A549 (cell line): ENCODE results near the gene PCTP. TPM values are rescaled to one million over a fixed set of nuclear protein-coding genes. Genes with fewer than 3 reads are reported as not detected.

Experiments
- ATAC-seq, 2 experiments: fragments of 200-7000 bp in 1 of 2; fragments of >200 bp in 1 of 2; cut with Nextera tagmentation in 1 of 2; cut with Tn5 transposase in 1 of 2; 3 replicates each; pipeline versions ENCODE4 v1.8.0 to v1.9.1; 2018 to 2020; ENCODE audit warnings: mild to moderate bottlenecking in 1 of 2, moderate library complexity in 1 of 2
- CTCF ChIA-PET: fragments of 300-600 bp; sonication (Branson Sonifier 250); formaldehyde crosslinking; extraction: SDS; loops from one replicate; lab custom pipeline; 2021; ENCODE audit warnings: antibody characterized with exemption, inconsistent platforms; lab: Yijun Ruan, JAX
- POLR2A ChIA-PET: fragments of 350-600 bp; formaldehyde crosslinking; extraction: SDS; loops from one replicate; lab custom pipeline; 2021; ENCODE audit warnings: antibody characterized with exemption, inconsistent platforms; lab: Yijun Ruan, JAX
- DNase-seq, 2 experiments: peaks; one replicate each; pipeline versions ENCODE4 v3.0.0 to v3.0.0-alpha.2; 2011 to 2016; ENCODE audit warnings: low read depth in 1 of 2, low spot score in 1 of 2
- FAIRE-seq: peaks from 2 replicates; lab custom pipeline; 2011; peaks lifted over from hg19 to GRCh38; lab: Jason Lieb, UNC
- H3K27ac ChIP-seq, 2 experiments: fragments of >200 bp; sonication (Bioruptor Twin); formaldehyde crosslinking; 3 replicates each; pipeline ENCODE4 v1.5.1; 2016 to 2017
- H3K4me1 ChIP-seq: fragments of >200 bp; sonication (Bioruptor Twin); formaldehyde crosslinking; 3 replicates; pipeline ENCODE4 v1.6.1; 2016
- H3K4me2 ChIP-seq: fragments of >200 bp; sonication (Bioruptor Twin); formaldehyde crosslinking; 3 replicates; pipeline ENCODE4 v1.6.1; 2016
- H3K4me3 ChIP-seq: fragments of >200 bp; sonication (Bioruptor Twin); formaldehyde crosslinking; 3 replicates; pipeline ENCODE4 v1.5.1; 2016
- H3K9me3 ChIP-seq: fragments of >200 bp; sonication (Bioruptor Twin); formaldehyde crosslinking; 3 replicates; pipeline ENCODE4 v1.6.1; 2016
- BHLHE40 ChIP-seq: IDR thresholded peaks from 2 replicates; pipeline ENCODE4 v1.6.1; 2012; ENCODE audit warnings: low read depth, low read length, inconsistent platforms
- CBX8 ChIP-seq: fragments of 200-600 bp; sonication (generic); IDR thresholded peaks from 2 replicates; pipeline ENCODE4 v1.6.1; 2016
- CEBPB ChIP-seq, 2 experiments: fragments of >200 bp in 1 of 2; sonication (Bioruptor Twin) in 1 of 2; formaldehyde crosslinking in 1 of 2; IDR thresholded peaks; 2 replicates each; pipeline ENCODE4 v1.6.1; 2012 to 2016
- CHD2 ChIP-seq: fragments of 150-350 bp; IDR thresholded peaks from 2 replicates; pipeline ENCODE4 v1.6.1; 2014; ENCODE audit warnings: low read length; ENCODE audit not compliant: partially characterized antibody
- CHD4 ChIP-seq: fragments of 200-600 bp; sonication (generic); IDR thresholded peaks from 2 replicates; pipeline ENCODE4 v1.6.1; 2016; ENCODE audit warnings: antibody characterized with exemption, mild to moderate bottlenecking, borderline replicate concordance
- FOSB ChIP-seq: fragments of 250-450 bp; sonication (Bioruptor Pico); IDR thresholded peaks from 2 replicates; pipeline ENCODE4 v1.5.0; 2020; ENCODE audit warnings: mild to moderate bottlenecking, moderate library complexity
- FOSL2 ChIP-seq, 2 experiments: fragments of 450-650 bp in 1 of 2; fragments of >200 bp in 1 of 2; sonication (Bioruptor Twin) in 1 of 2; formaldehyde crosslinking; IDR thresholded peaks; 2 replicates each; pipeline versions ENCODE4 v1.5.0 to v1.6.1; 2016 to 2020; ENCODE audit warnings: mild to moderate bottlenecking in 1 of 2, moderate library complexity in 1 of 2
- FOXS1 ChIP-seq: fragments of 250-450 bp; sonication (Bioruptor Pico); IDR thresholded peaks from 2 replicates; pipeline ENCODE4 v1.5.0; 2020; ENCODE audit warnings: mild to moderate bottlenecking, moderate library complexity
- HOXB5 ChIP-seq: fragments of 250-450 bp; sonication (Bioruptor Pico); IDR thresholded peaks from 2 replicates; pipeline ENCODE4 v1.5.0; 2020; ENCODE audit warnings: mild to moderate bottlenecking, moderate library complexity
- MAFK ChIP-seq: fragments of 450-650 bp; IDR thresholded peaks from 2 replicates; pipeline ENCODE4 v1.6.1; 2014; ENCODE audit not compliant: partially characterized antibody
- MYC ChIP-seq: IDR thresholded peaks from 2 replicates; pipeline ENCODE4 v1.6.1; 2012; ENCODE audit warnings: mild to moderate bottlenecking, inconsistent platforms, low read length, improper control_type of control experiment, borderline replicate concordance
- NPAS2 ChIP-seq: fragments of 250-450 bp; sonication (Bioruptor Pico); IDR thresholded peaks from 2 replicates; pipeline ENCODE4 v1.8.0; 2022; ENCODE audit warnings: mild to moderate bottlenecking, moderate library complexity, borderline replicate concordance
- RAD21 ChIP-seq, 2 experiments: fragments of >200 bp in 1 of 2; sonication (Bioruptor Twin) in 1 of 2; formaldehyde crosslinking in 1 of 2; IDR thresholded peaks in 1 of 2; conservative IDR thresholded peaks in 1 of 2; 2 replicates in 1 of 2; 3 replicates in 1 of 2; pipeline ENCODE4 v1.6.1; 2012 to 2018; ENCODE audit warnings: inconsistent platforms in 1 of 2
- SMC3 ChIP-seq: fragments of >200 bp; sonication (Bioruptor Twin); formaldehyde crosslinking; IDR thresholded peaks from 3 replicates; pipeline ENCODE4 v1.6.1; 2018; ENCODE audit warnings: inconsistent platforms
- TFCP2L1 ChIP-seq: fragments of 250-450 bp; sonication (Bioruptor Pico); IDR thresholded peaks from 2 replicates; pipeline ENCODE4 v1.5.0; 2021; ENCODE audit warnings: mild to moderate bottlenecking
- TP53 ChIP-seq: fragments of 250-450 bp; sonication (Bioruptor Pico); IDR thresholded peaks from 2 replicates; pipeline ENCODE4 v1.5.0; 2021; ENCODE audit warnings: mild to moderate bottlenecking, moderate library complexity
- ZC3H11A ChIP-seq: fragments of 450-650 bp; IDR thresholded peaks from 2 replicates; pipeline ENCODE4 v1.6.1; 2014; ENCODE audit warnings: antibody characterized with exemption, mild to moderate bottlenecking
- WGBS: methylation state at CpG from one replicate; pipeline ENCODE4 v1.1.6; 2017; ENCODE audit errors: missing lambda C conversion rate; 5-methylcytosine and 5-hydroxymethylcytosine counted together
- polyA plus RNA-seq, 4 experiments: library from polyadenylated mRNA; depleted of rRNA in 3 of 4; stranded (reverse); fragments of >200 nt; fragmentation: RNase III in 1 of 4; extraction: RNeasy Plus Mini Kit Qiagen cat#74134 plus additional on column Dnase treatment in 1 of 4; gene quantifications; 2 replicates in 3 of 4; 3 replicates in 1 of 4; pipeline ENCODE4 v1.2.3, GENCODE V29; 2011 to 2017
- TF ChIP-seq, protein P1 (sequence below): IDR thresholded peaks from 2 replicates; pipeline ENCODE4 v1.6.1; 2012; ENCODE audit warnings: low read depth, borderline replicate concordance
- TF ChIP-seq, protein P2 (sequence below): fragments of >200 bp; sonication (Bioruptor Twin); formaldehyde crosslinking; IDR thresholded peaks from 3 replicates; pipeline ENCODE4 v1.6.1; 2016
- TF ChIP-seq, protein P3 (sequence below): fragments of 450-650 bp; IDR thresholded peaks from 2 replicates; pipeline ENCODE4 v1.6.1; 2014; ENCODE audit warnings: antibody characterized with exemption
- TF ChIP-seq, protein P4 (sequence below): IDR thresholded peaks from 2 replicates; pipeline ENCODE4 v1.6.1; 2012
- TF ChIP-seq, protein P5 (sequence below): fragments of >200 bp; sonication (Bioruptor Twin); formaldehyde crosslinking; IDR thresholded peaks from 3 replicates; pipeline ENCODE4 v1.5.1; 2016

PCTP gene
- polyA plus RNA-seq, 2 of the 4 experiments (the other 2 are of a cell fraction), result 17.1 to 31.5 TPM

DNA sequence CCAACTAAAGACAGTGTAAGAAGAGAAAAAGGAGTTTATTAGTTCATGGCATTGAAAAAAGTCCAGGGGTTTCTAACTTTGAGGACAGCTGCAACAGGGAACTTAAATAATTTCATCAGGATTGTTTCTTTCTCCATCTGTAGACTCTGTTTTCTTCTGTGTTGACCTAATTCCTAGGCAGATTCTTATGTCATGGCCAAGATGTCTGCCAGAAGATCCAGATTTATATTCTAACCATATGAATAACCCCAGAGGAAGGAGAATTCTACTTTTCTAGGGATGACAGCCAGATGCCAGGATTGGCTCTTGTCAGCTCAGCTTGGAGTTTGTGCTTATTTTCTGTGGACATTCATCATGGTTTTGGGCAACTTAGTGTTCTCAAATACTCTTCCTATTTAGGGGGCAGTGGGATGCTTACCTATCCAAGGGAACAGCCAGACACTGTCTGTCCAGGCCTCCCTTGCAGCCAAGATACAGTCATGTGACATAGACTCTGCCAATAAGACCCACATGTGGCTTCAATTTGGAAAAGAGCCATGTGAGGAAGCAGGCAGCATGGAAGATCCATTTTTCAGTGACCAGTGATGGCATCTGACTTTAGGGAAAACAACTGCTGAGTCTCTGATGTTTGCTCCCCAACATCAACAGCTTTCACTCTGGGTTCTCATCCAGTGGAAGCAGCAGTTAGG, 18.2 kb downstream of the PCTP start:
- ATAC-seq, result no peak; a peak in 1 of 6 replicates
- POLR2A ChIA-PET, result interaction anchor here (3.1 kb wide), 1 partner anchor 18 kb away, joined by 9 read pairs; the partner anchor contains the start of gene PCTP
- no peak overlapping the region for H3K4me3 ChIP-seq
- peaks cover 9% of the 10 kb centered on the region for H3K4me1 ChIP-seq
- FAIRE-seq, result no peak
- no peaks in the 10 kb centered on the region for H3K9me3 ChIP-seq
- CTCF ChIA-PET, result interaction anchor here (1.0 to 10.3 kb wide), 16 partner anchors 10 to 251 kb away, joined by 3 to 296 read pairs (median 18); partner anchors contain the start of genes PCTP and TMEM100
- H3K4me2 ChIP-seq, result peak overlapping the region; percentile 30; the same call in 2 of the 3 replicates
- no peak for DNase-seq
- peak overlapping the region in 1 of 2 experiments; percentile 12; a peak in 1 of 6 replicates for H3K27ac ChIP-seq
- TF ChIP-seq HOXB5 (CRISPR knock-in tag) (no peak), CHD4 (no peak), MYC (no peak), CBX8 (no peak), NPAS2 (CRISPR knock-in tag) (no peak), CHD2 (no peak), CEBPB (IDR thresholded peaks at IDR 0.05) (no peak)
- TF ChIP-seq, protein P1, sequence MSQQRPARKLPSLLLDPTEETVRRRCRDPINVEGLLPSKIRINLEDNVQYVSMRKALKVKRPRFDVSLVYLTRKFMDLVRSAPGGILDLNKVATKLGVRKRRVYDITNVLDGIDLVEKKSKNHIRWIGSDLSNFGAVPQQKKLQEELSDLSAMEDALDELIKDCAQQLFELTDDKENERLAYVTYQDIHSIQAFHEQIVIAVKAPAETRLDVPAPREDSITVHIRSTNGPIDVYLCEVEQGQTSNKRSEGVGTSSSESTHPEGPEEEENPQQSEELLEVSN, result no peak
- TF ChIP-seq, protein P2, sequence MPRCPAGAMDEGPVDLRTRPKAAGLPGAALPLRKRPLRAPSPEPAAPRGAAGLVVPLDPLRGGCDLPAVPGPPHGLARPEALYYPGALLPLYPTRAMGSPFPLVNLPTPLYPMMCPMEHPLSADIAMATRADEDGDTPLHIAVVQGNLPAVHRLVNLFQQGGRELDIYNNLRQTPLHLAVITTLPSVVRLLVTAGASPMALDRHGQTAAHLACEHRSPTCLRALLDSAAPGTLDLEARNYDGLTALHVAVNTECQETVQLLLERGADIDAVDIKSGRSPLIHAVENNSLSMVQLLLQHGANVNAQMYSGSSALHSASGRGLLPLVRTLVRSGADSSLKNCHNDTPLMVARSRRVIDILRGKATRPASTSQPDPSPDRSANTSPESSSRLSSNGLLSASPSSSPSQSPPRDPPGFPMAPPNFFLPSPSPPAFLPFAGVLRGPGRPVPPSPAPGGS, result no peak

DNA sequence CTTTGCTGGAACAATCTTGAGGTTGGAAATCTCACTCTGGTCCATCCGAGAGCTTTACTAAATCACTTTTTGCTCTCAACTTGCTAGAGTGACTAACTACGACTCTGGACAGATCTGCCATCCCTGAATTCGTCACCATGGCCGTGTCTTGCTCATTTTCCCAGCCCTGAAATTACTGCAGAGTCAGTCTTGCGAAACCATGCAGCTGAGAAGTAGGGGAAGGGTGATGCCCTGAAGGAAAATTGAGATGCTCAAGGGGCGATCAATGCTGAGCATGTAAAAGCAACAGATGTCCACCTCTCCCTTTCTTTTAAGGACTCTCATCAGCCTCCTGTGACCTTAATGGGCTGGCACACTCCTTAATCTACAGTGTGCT, 18.8 kb downstream of the PCTP start:
- ChIA-PET POLR2A (interaction anchor here (3.1 kb wide), 1 partner anchor 19 kb away, joined by 9 read pairs; the partner anchor contains the start of gene PCTP), CTCF (interaction anchor here (0.6 to 10.3 kb wide), 27 partner anchors 10 to 251 kb away, joined by 3 to 296 read pairs (median 5); partner anchors contain the start of genes PCTP and TMEM100)
- DNase-seq (peak in 1 of 2 experiments; percentile 12), ATAC-seq (peak; percentile 51 to 58), FAIRE-seq (no peak)
- 52% methylated on average over 6 of the region's 6 CpGs for WGBS
- Histone ChIP-seq H3K4me2 (peak overlapping the region; percentile 30; the same call in 2 of the 3 replicates), H3K4me1 (peaks cover 9% of the 10 kb centered on the region), H3K27ac (peak overlapping the region in 1 of 2 experiments; percentile 12; a peak in 1 of 6 replicates), H3K4me3 (no peak overlapping the region), H3K9me3 (no peaks in the 10 kb centered on the region)
- TF ChIP-seq TFCP2L1 (CRISPR knock-in tag), result no peak
- peak; percentile 77 to 79 for TF ChIP-seq CEBPB (IDR thresholded peaks at IDR 0.05)
- no peak for TF ChIP-seq ZC3H11A

DNA sequence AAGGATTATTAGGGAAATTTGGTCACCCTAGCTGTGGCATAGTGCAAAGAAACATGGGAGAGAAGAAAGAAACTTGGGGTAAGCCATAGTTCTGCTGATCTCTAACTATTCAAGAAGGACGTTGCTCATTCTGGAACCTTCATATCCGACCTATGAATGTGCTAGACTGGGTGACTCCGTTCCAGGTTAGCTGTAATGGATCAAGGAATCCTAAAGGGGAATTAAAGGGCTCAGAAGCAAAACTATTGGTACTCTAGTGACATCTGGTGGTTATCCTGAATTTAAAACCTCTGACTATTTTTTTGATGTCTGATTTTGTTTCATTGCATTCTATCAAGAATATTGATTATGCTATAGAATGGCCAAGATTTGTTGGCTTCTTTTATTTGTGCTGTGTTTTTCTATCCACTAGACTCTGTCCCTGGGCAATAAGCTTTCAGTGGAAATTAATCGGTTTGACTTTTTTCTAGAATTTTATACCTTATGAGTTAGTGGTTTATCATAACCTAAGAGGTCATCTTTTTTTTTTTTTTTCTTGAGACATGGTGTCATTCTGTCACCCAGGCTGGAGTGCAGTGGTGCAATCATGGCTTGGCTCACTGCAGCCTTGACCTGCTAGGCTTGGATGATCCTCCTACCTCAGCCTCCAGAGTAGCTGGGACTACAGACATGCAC, 19.5 kb downstream of the PCTP start:
- WGBS, result 20% methylated on average over 4 of the region's 4 CpGs
- no peaks in the 10 kb centered on the region for H3K9me3 ChIP-seq
- ATAC-seq, result peak; percentile 76 to 93; a peak in 5 of 6 replicates
- peak; percentile 64 to 84 for DNase-seq
- H3K27ac ChIP-seq, result peak overlapping the region in 1 of 2 experiments; percentile 12; a peak in 1 of 6 replicates
- no peak overlapping the region for H3K4me3 ChIP-seq
- TF ChIP-seq FOSL2 (IDR thresholded peaks at IDR 0.05) (no peak), FOSL2 (CRISPR knock-in tag; IDR thresholded peaks at IDR 0.05) (no peak), RAD21 (conservative IDR thresholded peaks at IDR 0.05 in 1 of 2, IDR thresholded peaks at IDR 0.05 in 1 of 2) (peak; percentile 82 to 90), SMC3 (peak; percentile 90), FOSB (no peak), HOXB5 (CRISPR knock-in tag) (no peak), MAFK (no peak), TP53 (CRISPR knock-in tag) (no peak), NPAS2 (CRISPR knock-in tag) (no peak), BHLHE40 (no peak), FOXS1 (CRISPR knock-in tag) (no peak)
- TF ChIP-seq, protein P3, sequence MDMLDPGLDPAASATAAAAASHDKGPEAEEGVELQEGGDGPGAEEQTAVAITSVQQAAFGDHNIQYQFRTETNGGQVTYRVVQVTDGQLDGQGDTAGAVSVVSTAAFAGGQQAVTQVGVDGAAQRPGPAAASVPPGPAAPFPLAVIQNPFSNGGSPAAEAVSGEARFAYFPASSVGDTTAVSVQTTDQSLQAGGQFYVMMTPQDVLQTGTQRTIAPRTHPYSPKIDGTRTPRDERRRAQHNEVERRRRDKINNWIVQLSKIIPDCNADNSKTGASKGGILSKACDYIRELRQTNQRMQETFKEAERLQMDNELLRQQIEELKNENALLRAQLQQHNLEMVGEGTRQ, result no peak
- TF ChIP-seq, protein P4, sequence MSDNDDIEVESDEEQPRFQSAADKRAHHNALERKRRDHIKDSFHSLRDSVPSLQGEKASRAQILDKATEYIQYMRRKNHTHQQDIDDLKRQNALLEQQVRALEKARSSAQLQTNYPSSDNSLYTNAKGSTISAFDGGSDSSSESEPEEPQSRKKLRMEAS, result no peak
- TF ChIP-seq, protein P5, sequence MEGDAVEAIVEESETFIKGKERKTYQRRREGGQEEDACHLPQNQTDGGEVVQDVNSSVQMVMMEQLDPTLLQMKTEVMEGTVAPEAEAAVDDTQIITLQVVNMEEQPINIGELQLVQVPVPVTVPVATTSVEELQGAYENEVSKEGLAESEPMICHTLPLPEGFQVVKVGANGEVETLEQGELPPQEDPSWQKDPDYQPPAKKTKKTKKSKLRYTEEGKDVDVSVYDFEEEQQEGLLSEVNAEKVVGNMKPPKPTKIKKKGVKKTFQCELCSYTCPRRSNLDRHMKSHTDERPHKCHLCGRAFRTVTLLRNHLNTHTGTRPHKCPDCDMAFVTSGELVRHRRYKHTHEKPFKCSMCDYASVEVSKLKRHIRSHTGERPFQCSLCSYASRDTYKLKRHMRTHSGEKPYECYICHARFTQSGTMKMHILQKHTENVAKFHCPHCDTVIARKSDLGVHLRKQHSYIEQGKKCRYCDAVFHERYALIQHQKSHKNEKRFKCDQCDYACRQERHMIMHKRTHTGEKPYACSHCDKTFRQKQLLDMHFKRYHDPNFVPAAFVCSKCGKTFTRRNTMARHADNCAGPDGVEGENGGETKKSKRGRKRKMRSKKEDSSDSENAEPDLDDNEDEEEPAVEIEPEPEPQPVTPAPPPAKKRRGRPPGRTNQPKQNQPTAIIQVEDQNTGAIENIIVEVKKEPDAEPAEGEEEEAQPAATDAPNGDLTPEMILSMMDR, result peak; percentile 91
- TF ChIP-seq, all 56 proteins: peak for 3
- Histone ChIP-seq H3K4me2 (peak overlapping the region; percentile 30; the same call in 1 of the 3 replicates), H3K4me1 (peaks cover 9% of the 10 kb centered on the region)
- ChIA-PET CTCF (interaction anchor here (0.6 to 10.3 kb wide), 43 partner anchors 9 to 360 kb away, joined by 3 to 296 read pairs (median 5); partner anchors contain the start of genes PCTP and TMEM100), POLR2A (interaction anchor here (3.1 kb wide), 1 partner anchor 19 kb away, joined by 9 read pairs; the partner anchor contains the start of gene PCTP)
- no peak for FAIRE-seq
